ENCODE data around the gene NOP14. TPM values are rescaled to one million over a fixed set of nuclear protein-coding genes. Genes with fewer than 3 reads are reported as not detected.

NOP14 gene
- total and polyA plus RNA-seq, 2 of the 8 experiments (the other 6 are each of a cell fraction or from before 2014, with no cell fraction given): 8.6 to 45.3 TPM

DNA sequence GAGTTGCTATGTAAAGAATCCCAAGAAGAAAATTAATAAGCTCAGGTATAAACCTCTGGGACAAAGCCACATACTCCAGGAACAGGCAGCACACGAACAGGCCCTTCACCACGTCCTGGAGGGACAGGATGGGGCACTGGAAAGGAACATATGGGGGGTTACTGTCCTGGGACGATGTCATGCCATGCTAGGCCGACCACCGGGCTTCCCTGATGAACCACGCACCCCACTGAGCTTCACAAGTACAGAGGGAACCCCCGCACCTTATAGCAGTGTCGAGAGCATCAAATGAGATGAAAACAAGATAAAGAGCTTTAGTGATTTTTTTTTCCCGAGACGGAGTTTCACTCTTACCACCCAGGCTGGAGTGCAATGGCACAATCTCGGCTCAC is 19.1 kb downstream of the NOP14 start (continued):
- TF ChIP-seq, protein P1, sequence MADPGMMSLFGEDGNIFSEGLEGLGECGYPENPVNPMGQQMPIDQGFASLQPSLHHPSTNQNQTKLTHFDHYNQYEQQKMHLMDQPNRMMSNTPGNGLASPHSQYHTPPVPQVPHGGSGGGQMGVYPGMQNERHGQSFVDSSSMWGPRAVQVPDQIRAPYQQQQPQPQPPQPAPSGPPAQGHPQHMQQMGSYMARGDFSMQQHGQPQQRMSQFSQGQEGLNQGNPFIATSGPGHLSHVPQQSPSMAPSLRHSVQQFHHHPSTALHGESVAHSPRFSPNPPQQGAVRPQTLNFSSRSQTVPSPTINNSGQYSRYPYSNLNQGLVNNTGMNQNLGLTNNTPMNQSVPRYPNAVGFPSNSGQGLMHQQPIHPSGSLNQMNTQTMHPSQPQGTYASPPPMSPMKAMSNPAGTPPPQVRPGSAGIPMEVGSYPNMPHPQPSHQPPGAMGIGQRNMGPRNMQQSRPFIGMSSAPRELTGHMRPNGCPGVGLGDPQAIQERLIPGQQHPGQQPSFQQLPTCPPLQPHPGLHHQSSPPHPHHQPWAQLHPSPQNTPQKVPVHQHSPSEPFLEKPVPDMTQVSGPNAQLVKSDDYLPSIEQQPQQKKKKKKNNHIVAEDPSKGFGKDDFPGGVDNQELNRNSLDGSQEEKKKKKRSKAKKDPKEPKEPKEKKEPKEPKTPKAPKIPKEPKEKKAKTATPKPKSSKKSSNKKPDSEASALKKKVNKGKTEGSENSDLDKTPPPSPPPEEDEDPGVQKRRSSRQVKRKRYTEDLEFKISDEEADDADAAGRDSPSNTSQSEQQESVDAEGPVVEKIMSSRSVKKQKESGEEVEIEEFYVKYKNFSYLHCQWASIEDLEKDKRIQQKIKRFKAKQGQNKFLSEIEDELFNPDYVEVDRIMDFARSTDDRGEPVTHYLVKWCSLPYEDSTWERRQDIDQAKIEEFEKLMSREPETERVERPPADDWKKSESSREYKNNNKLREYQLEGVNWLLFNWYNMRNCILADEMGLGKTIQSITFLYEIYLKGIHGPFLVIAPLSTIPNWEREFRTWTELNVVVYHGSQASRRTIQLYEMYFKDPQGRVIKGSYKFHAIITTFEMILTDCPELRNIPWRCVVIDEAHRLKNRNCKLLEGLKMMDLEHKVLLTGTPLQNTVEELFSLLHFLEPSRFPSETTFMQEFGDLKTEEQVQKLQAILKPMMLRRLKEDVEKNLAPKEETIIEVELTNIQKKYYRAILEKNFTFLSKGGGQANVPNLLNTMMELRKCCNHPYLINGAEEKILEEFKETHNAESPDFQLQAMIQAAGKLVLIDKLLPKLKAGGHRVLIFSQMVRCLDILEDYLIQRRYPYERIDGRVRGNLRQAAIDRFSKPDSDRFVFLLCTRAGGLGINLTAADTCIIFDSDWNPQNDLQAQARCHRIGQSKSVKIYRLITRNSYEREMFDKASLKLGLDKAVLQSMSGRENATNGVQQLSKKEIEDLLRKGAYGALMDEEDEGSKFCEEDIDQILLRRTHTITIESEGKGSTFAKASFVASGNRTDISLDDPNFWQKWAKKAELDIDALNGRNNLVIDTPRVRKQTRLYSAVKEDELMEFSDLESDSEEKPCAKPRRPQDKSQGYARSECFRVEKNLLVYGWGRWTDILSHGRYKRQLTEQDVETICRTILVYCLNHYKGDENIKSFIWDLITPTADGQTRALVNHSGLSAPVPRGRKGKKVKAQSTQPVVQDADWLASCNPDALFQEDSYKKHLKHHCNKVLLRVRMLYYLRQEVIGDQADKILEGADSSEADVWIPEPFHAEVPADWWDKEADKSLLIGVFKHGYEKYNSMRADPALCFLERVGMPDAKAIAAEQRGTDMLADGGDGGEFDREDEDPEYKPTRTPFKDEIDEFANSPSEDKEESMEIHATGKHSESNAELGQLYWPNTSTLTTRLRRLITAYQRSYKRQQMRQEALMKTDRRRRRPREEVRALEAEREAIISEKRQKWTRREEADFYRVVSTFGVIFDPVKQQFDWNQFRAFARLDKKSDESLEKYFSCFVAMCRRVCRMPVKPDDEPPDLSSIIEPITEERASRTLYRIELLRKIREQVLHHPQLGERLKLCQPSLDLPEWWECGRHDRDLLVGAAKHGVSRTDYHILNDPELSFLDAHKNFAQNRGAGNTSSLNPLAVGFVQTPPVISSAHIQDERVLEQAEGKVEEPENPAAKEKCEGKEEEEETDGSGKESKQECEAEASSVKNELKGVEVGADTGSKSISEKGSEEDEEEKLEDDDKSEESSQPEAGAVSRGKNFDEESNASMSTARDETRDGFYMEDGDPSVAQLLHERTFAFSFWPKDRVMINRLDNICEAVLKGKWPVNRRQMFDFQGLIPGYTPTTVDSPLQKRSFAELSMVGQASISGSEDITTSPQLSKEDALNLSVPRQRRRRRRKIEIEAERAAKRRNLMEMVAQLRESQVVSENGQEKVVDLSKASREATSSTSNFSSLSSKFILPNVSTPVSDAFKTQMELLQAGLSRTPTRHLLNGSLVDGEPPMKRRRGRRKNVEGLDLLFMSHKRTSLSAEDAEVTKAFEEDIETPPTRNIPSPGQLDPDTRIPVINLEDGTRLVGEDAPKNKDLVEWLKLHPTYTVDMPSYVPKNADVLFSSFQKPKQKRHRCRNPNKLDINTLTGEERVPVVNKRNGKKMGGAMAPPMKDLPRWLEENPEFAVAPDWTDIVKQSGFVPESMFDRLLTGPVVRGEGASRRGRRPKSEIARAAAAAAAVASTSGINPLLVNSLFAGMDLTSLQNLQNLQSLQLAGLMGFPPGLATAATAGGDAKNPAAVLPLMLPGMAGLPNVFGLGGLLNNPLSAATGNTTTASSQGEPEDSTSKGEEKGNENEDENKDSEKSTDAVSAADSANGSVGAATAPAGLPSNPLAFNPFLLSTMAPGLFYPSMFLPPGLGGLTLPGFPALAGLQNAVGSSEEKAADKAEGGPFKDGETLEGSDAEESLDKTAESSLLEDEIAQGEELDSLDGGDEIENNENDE (IDR thresholded peaks at IDR 0.05; ENCODE audit: insufficient replicate concordance, low read length): no peak
- TF ChIP-seq EGR1 (IDR thresholded peaks at IDR 0.05; ENCODE audit: borderline replicate concordance, low read depth, low read length): no peak
- TF ChIP-seq TEAD4 (IDR thresholded peaks at IDR 0.05; ENCODE audit: low read depth, low read length): no peak
- no peak for TF ChIP-seq EP300 (IDR thresholded peaks at IDR 0.05; ENCODE audit: borderline replicate concordance in 1 of 2, low read depth in 2 of 2, low read length in 2 of 2)
- TF ChIP-seq POLR2AphosphoS5 (IDR thresholded peaks at IDR 0.05; ENCODE audit: low read depth, low read length): no peak
- no peak for TF ChIP-seq E2F6 (IDR thresholded peaks at IDR 0.05)
- no peak for TF ChIP-seq TAF1 (IDR thresholded peaks at IDR 0.05; ENCODE audit: low read depth, low read length)
- TF ChIP-seq SAP30 (IDR thresholded peaks at IDR 0.05; ENCODE audit: insufficient read depth, insufficient replicate concordance, low read length): no peak
- no peak for TF ChIP-seq HDAC2 (IDR thresholded peaks at IDR 0.05; ENCODE audit: borderline replicate concordance in 1 of 2, low read depth in 2 of 2, low read length in 2 of 2)
- no peak for TF ChIP-seq SP1 (IDR thresholded peaks at IDR 0.05; ENCODE audit: low read depth, low read length)
- TF ChIP-seq EZH2 (IDR thresholded peaks at IDR 0.05; ENCODE audit: low read depth, low read length, severe bottlenecking): no peak
